Tibial nerve (tissue), 4 donors: Measurements from ENCODE around the gene DENND5B. TPM values are rescaled to one million over a fixed set of nuclear protein-coding genes. Genes with fewer than 3 reads are reported as not detected.

Source experiments
- DNase-seq, 2 donors: peaks; one replicate each; pipeline ENCODE4 v3.0.0-alpha.2; 2019; ENCODE audit warnings: low spot score in 2 of 2
- H3K27ac ChIP-seq, 4 donors: fragments of 200-600 bp; sonication (generic) in 3 of 4; one replicate each; pipeline ENCODE4 v1.5.1; 2017 to 2019; ENCODE audit warnings: mild to moderate bottlenecking in 1 of 4
- H3K27me3 ChIP-seq, 2 donors: fragments of 200-600 bp; sonication (generic) in 1 of 2; one replicate each; pipeline versions ENCODE4 v1.5.1 to v1.6.0; 2017 to 2019
- H3K36me3 ChIP-seq, 3 donors: fragments of 200-600 bp; sonication (generic); one replicate each; pipeline ENCODE4 v1.5.1; 2018 to 2019
- H3K4me1 ChIP-seq, 4 donors: fragments of 200-600 bp; sonication (generic) in 3 of 4; one replicate each; pipeline ENCODE4 v1.5.1; 2017 to 2019
- H3K4me3 ChIP-seq, 4 donors: fragments of 200-600 bp; sonication (generic) in 3 of 4; one replicate each; pipeline ENCODE4 v1.5.1; 2017 to 2019; ENCODE audit warnings: mild to moderate bottlenecking in 1 of 4, moderate library complexity in 1 of 4
- H3K9me3 ChIP-seq, 4 donors: fragments of 200-600 bp; sonication (generic) in 3 of 4; one replicate each; pipeline ENCODE4 v1.5.1; 2017 to 2019
- CTCF ChIP-seq, 5 experiments: fragments of 200-600 bp in 3 of 5; fragments of 450-650 bp in 2 of 5; sonication (generic) in 3 of 5; IDR thresholded peaks; one replicate each; pipeline ENCODE4 v1.5.1; 2016 to 2019; ENCODE audit warnings: antibody characterized with exemption in 5 of 5, mild to moderate bottlenecking in 3 of 5, moderate library complexity in 2 of 5
- EP300 ChIP-seq, 2 donors: sonication (generic); formaldehyde crosslinking; IDR thresholded peaks; one replicate each; pipeline ENCODE4 v1.6.1; 2017; ENCODE audit warnings: antibody characterized with exemption in 2 of 2, mild to moderate bottlenecking in 1 of 2
- POLR2A ChIP-seq, 2 donors: fragments of 450-650 bp; IDR thresholded peaks; one replicate each; pipeline ENCODE4 v1.6.1; 2017; ENCODE audit warnings: antibody characterized with exemption in 2 of 2, mild to moderate bottlenecking in 2 of 2, moderate library complexity in 2 of 2
- WGBS, 2 donors: methylation state at CpG; one replicate each; pipeline ENCODE4 v1.1.5; 2018; 5-methylcytosine and 5-hydroxymethylcytosine counted together
- total RNA-seq, 4 donors: library from RNA; depleted of rRNA; stranded (reverse); fragments of >200 nt; gene quantifications; one replicate each; pipeline ENCODE4 v1.1.0, GENCODE V29; 2016

The DENND5B gene
- total RNA-seq, 4 donors from 2014 or later: 22.6 to 55.7 (median 42.8) TPM

GRCh38 chr12:31603546-31604009, 12.6 kb upstream of the DENND5B start:
- Histone ChIP-seq H3K4me3 (no peak overlapping the region), H3K27me3 (no peaks in the 10 kb centered on the region), H3K4me1 (no peaks in the 10 kb centered on the region), H3K9me3 (peaks cover 0 to 12% (median 0%) of the 10 kb centered on the region in 4 donors), H3K36me3 (no peaks in the 10 kb centered on the region), H3K27ac (no peak overlapping the region)
- TF ChIP-seq CTCF (IDR thresholded peaks at IDR 0.05): no peak
- TF ChIP-seq POLR2A (IDR thresholded peaks at IDR 0.05): no peak
- no peak for TF ChIP-seq EP300 (IDR thresholded peaks at IDR 0.05)
- DNase-seq: no peak
- 73 to 77% methylated on average over 3 of the region's 3 CpGs for WGBS, 2 donors

GRCh38 chr12:31600750-31601149, 9.8 kb upstream of the DENND5B start:
- H3K36me3 ChIP-seq: no peaks in the 10 kb centered on the region
- WGBS, 2 donors: 50 to 67% methylated on average over 4 of the region's 4 CpGs
- no peaks in the 10 kb centered on the region for H3K4me1 ChIP-seq
- TF ChIP-seq POLR2A (IDR thresholded peaks at IDR 0.05): no peak
- TF ChIP-seq EP300 (IDR thresholded peaks at IDR 0.05): no peak
- no peak for TF ChIP-seq CTCF (IDR thresholded peaks at IDR 0.05)
- H3K4me3 ChIP-seq: no peak overlapping the region
- H3K27ac ChIP-seq: no peak overlapping the region
- no peaks in the 10 kb centered on the region for H3K9me3 ChIP-seq
- DNase-seq: no peak
- H3K27me3 ChIP-seq: no peaks in the 10 kb centered on the region

- 70 to 85% methylated on average over 5 of the region's 5 CpGs for WGBS, 2 donors
Observed at GRCh38 chr12:31600252-31600651, 9.3 kb upstream of the DENND5B start.

GRCh38 chr12:31599053-31599452, 8.1 kb upstream of the DENND5B start:
- H3K36me3 ChIP-seq: no peaks in the 10 kb centered on the region
- 94 to 96% methylated on average over 4 of the region's 4 CpGs for WGBS, 2 donors
- TF ChIP-seq POLR2A (IDR thresholded peaks at IDR 0.05) (no peak), EP300 (IDR thresholded peaks at IDR 0.05) (no peak), CTCF (IDR thresholded peaks at IDR 0.05) (no peak)
- no peaks in the 10 kb centered on the region for H3K27me3 ChIP-seq
- H3K4me3 ChIP-seq: no peak overlapping the region
- no peaks in the 10 kb centered on the region for H3K4me1 ChIP-seq
- no peaks in the 10 kb centered on the region for H3K9me3 ChIP-seq
- H3K27ac ChIP-seq: no peak overlapping the region
- DNase-seq: no peak

More at GRCh38 chr12:31600252-31600651, 9.3 kb upstream of the DENND5B start:
- Histone ChIP-seq H3K36me3 (no peaks in the 10 kb centered on the region), H3K4me3 (no peak overlapping the region), H3K4me1 (no peaks in the 10 kb centered on the region), H3K27me3 (no peaks in the 10 kb centered on the region), H3K9me3 (no peaks in the 10 kb centered on the region), H3K27ac (no peak overlapping the region)
- no peak for TF ChIP-seq EP300 (IDR thresholded peaks at IDR 0.05)
- no peak for DNase-seq

GRCh38 chr12:31597066-31597465, 6.1 kb upstream of the DENND5B start:
- H3K27ac ChIP-seq: no peak overlapping the region
- TF ChIP-seq CTCF (IDR thresholded peaks at IDR 0.05) (no peak), EP300 (IDR thresholded peaks at IDR 0.05) (no peak), POLR2A (IDR thresholded peaks at IDR 0.05) (no peak)
- DNase-seq: no peak
- no peaks in the 10 kb centered on the region for H3K9me3 ChIP-seq
- WGBS, 2 donors: 85 to 89% methylated on average over 8 of the region's 8 CpGs
- no peaks in the 10 kb centered on the region for H3K36me3 ChIP-seq
- H3K4me1 ChIP-seq: peaks cover 0 to under 1% (median 0%) of the 10 kb centered on the region in 4 donors
- H3K4me3 ChIP-seq: no peak overlapping the region
- H3K27me3 ChIP-seq: no peaks in the 10 kb centered on the region

- 45 to 50% methylated on average over 5 of the region's 5 CpGs for WGBS, 2 donors
- DNase-seq: no peak
- TF ChIP-seq POLR2A (IDR thresholded peaks at IDR 0.05) (no peak), CTCF (IDR thresholded peaks at IDR 0.05) (no peak), EP300 (IDR thresholded peaks at IDR 0.05) (no peak)
- Histone ChIP-seq H3K4me3 (no peak overlapping the region), H3K9me3 (no peaks in the 10 kb centered on the region), H3K27ac (no peak overlapping the region), H3K4me1 (peaks cover 0 to 7% (median 0%) of the 10 kb centered on the region in 4 donors), H3K36me3 (no peaks in the 10 kb centered on the region), H3K27me3 (no peaks in the 10 kb centered on the region)
Observed at GRCh38 chr12:31594681-31595080, 3.7 kb upstream of the DENND5B start.
